GM20000 (cell line): ENCODE data around the gene CD276.

Experiments
- DNase-seq: peaks from one replicate; pipeline ENCODE4 v3.0.0; 2012; ENCODE audit warnings: low spot score
- CTCF ChIP-seq: IDR thresholded peaks from 2 replicates; pipeline ENCODE4 v1.5.1; 2012; ENCODE audit warnings: mild to moderate bottlenecking, control low read depth; ENCODE audit errors: extremely low read depth, missing control alignments

Gene CD276

DNA sequence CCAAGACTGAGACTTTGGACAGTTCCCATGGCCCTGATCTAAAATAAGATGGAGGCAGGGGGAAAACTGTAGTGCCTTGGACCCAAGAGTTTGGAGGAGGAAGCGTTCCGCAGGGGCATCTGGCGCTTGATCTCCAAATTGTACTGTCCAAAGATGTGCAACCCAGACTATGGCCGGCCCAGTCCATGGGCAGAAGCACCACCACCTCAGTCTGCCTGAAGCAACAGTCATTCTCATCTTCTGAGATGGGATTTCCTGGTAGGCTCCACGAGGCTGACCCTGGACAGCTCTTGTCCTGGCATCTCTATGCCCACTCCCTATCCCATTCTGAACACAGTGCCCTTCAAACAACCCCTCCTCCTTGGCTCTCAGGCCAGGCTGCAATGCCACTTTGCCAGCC is 65.3 kb downstream of the CD276 start:
- TF ChIP-seq CTCF, result no peak
- DNase-seq, result no peak

- TF ChIP-seq CTCF, result no peak
- DNase-seq, result no peak
Measured at GRCh38 chr15:73749971-73750370, 65.8 kb downstream of the CD276 start.

GRCh38 chr15:73750438-73750837 is 66.3 kb downstream of the CD276 start:
- no peak for DNase-seq
- TF ChIP-seq CTCF, result no peak

DNA sequence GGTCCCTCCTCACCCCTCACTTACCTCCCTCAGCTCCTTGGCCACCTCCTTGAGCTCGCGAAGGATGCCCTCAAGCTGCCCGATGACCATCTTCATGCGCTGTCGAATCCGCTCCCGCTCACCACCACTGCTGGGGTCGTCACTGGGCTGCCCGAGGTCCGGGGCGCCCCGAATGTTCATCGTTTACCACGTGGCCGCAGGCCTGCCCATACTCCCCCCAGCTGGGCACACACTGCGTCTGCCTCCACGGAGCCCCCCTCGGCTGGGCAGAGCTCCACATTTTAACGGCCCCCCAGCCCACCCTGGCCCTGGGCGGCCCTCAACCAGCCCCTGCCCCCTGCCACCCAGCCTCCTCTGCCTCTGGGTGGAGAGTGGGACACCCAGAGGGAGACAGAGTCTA is 66.8 kb downstream of the CD276 start:
- no peak for DNase-seq
- no peak for TF ChIP-seq CTCF

- DNase-seq, result no peak
Measured at GRCh38 chr15:73751511-73751898, 67.3 kb downstream of the CD276 start.

DNA sequence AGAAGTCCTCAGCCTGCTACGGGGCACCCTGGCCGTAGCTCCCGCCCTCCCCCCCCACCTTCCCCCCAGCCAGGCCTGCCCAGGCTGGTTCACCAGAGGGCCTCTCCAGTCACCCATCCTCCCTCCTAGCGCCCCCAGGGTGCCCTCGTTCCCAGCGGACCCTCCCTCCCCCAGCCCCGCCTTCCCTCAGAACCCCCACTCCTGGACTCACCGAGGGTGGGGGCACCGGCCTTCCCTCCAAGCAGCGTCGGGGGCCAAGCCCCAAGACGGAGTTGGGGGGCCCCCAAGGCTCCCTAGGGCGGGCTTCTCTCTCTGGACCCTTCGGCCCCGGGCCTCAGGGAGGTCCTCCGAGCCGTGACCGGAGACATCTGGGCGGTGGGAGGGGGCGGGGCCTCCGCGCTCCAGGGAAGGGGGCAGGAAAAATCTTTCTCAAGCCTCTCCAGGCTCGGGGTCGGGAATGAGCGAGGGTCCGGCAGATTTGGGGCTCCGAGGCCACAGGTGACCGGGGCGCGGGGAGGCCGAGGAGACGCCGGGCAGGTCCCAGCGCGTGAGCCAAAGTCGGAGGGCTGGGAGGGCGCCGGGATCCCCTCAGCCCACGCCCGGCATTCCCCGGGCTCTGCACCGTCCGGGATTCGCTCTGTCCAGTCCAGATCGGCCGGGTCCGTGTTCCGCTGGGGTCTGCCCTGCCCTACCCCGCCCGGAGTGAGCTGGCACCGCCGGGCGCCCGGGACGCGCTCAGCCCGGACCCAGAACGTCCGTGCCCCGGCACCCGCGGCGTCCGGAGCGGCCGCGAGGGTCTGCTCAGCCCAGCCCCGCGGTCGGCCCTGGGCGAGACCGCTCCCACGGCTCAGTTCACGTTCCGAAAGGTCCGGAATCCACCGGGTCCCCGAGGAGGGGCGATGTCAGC is 68.0 kb downstream of the CD276 start:
- DNase-seq, result no peak
- TF ChIP-seq CTCF, result no peak

More at GRCh38 chr15:73751511-73751898, 67.3 kb downstream of the CD276 start:
- TF ChIP-seq CTCF, result no peak

- DNase-seq, result no peak
- TF ChIP-seq CTCF, result no peak
Measured at GRCh38 chr15:73752806-73753193, 68.6 kb downstream of the CD276 start.
